Right atrium auricular region (tissue), 2 donors: ENCODE results near the gene LRRC59. TPM values are rescaled to one million over a fixed set of nuclear protein-coding genes. Genes with fewer than 3 reads are reported as not detected.

Source experiments
- DNase-seq: peaks from one replicate; pipeline ENCODE4 v3.0.0-alpha.2; 2019; ENCODE audit warnings: low spot score
- H3K27ac ChIP-seq, 2 donors: fragments of 200-600 bp; sonication (generic); 1 replicate in 1 of 2; 2 replicates in 1 of 2; pipeline ENCODE4 v1.5.1; 2016 to 2019
- H3K27me3 ChIP-seq, 2 donors: fragments of 200-600 bp; sonication (generic); one replicate each; pipeline versions ENCODE4 v1.5.1 to v1.6.0; 2017 to 2019
- H3K36me3 ChIP-seq: fragments of 200-600 bp; sonication (generic); one replicate; pipeline ENCODE4 v1.5.1; 2016
- H3K4me1 ChIP-seq, 2 donors: fragments of 200-600 bp; sonication (generic); one replicate each; pipeline versions ENCODE4 v1.5.1 to v1.6.0; 2017 to 2019
- H3K4me3 ChIP-seq, 2 donors: fragments of 200-600 bp; sonication (generic); 1 replicate in 1 of 2; 2 replicates in 1 of 2; pipeline ENCODE4 v1.5.1; 2017 to 2019; ENCODE audit warnings: mild to moderate bottlenecking in 1 of 2, moderate library complexity in 1 of 2
- H3K9me3 ChIP-seq, 2 donors: fragments of 200-600 bp; sonication (generic); one replicate each; pipeline ENCODE4 v1.5.1; 2019
- CTCF ChIP-seq, 2 donors: fragments of 200-600 bp; sonication (generic); IDR thresholded peaks; one replicate each; pipeline ENCODE4 v1.5.1; 2019; ENCODE audit warnings: antibody characterized with exemption in 2 of 2
- total RNA-seq, 2 donors: library from RNA; depleted of rRNA; stranded (reverse); fragments of >200 nt; gene quantifications; one replicate each; pipeline ENCODE4 v1.1.0, GENCODE V29; 2016

LRRC59 gene
- 10 to 100 TPM; 31.7 to 50.6 TPM for total RNA-seq

- H3K9me3 ChIP-seq: no peaks in the 10 kb centered on the region
- peak within 1 kb of the TSS; percentile 68 to 96 for H3K4me3 ChIP-seq
- peak within 1 kb of the TSS; percentile 66 to 88 for H3K27ac ChIP-seq
- TF ChIP-seq CTCF (IDR thresholded peaks at IDR 0.05): peak; percentile 94 to 99
- H3K36me3 ChIP-seq: peaks cover 26% of the 10 kb centered on the region
- peaks cover 0 to 29% of the 10 kb centered on the region in 2 donors for H3K4me1 ChIP-seq
- DNase-seq: peak; percentile 86
- H3K27me3 ChIP-seq: no peaks in the 10 kb centered on the region
These were observed at the start of gene LRRC59 for GRCh38 chr17:50397111-50397918. LRRC59 (minus strand) TSS chr17:50397523; CDS start chr17:50397317, 206 bp downstream.

GRCh38 chr17:50445730-50446325 is 48.5 kb upstream of the LRRC59 start:
- no peak for DNase-seq
- H3K27ac ChIP-seq: no peak overlapping the region
- H3K36me3 ChIP-seq: no peaks in the 10 kb centered on the region
- TF ChIP-seq CTCF (IDR thresholded peaks at IDR 0.05): no peak
- H3K9me3 ChIP-seq: no peaks in the 10 kb centered on the region
- H3K4me1 ChIP-seq: peaks cover 0 to 38% of the 10 kb centered on the region in 2 donors
- no peak overlapping the region for H3K4me3 ChIP-seq
- H3K27me3 ChIP-seq: no peaks in the 10 kb centered on the region

- peaks cover 0 to 46% of the 10 kb centered on the region in 2 donors for H3K4me1 ChIP-seq
- H3K36me3 ChIP-seq: no peaks in the 10 kb centered on the region
- no peak overlapping the region for H3K27ac ChIP-seq
- no peaks in the 10 kb centered on the region for H3K27me3 ChIP-seq
- no peak overlapping the region for H3K4me3 ChIP-seq
- H3K9me3 ChIP-seq: no peaks in the 10 kb centered on the region
- TF ChIP-seq CTCF (IDR thresholded peaks at IDR 0.05): no peak
- DNase-seq: no peak
These were observed 47.8 kb upstream of the LRRC59 start for GRCh38 chr17:50444841-50445715.

- no peaks in the 10 kb centered on the region for H3K27me3 ChIP-seq
- DNase-seq: no peak
- H3K9me3 ChIP-seq: no peaks in the 10 kb centered on the region
- TF ChIP-seq CTCF (IDR thresholded peaks at IDR 0.05): no peak
- H3K36me3 ChIP-seq: no peaks in the 10 kb centered on the region
- H3K27ac ChIP-seq: peak overlapping the region; percentile 32 to 68
- H3K4me3 ChIP-seq: peak overlapping the region in 1 of 2 donors; percentile 0
- H3K4me1 ChIP-seq: peaks cover 0 to 45% of the 10 kb centered on the region in 2 donors
These were observed 46.2 kb upstream of the LRRC59 start for GRCh38 chr17:50443505-50443974.
